DLD1 (cell line): ENCODE data around the gene SLAMF9.

Source experiments
- in situ Hi-C: cut with HindIII; loops from 2 replicates; pipeline ENCODE4 v1.10.0; 2017; ENCODE audit warnings: low sequenced_read_pairs

Gene SLAMF9

DNA sequence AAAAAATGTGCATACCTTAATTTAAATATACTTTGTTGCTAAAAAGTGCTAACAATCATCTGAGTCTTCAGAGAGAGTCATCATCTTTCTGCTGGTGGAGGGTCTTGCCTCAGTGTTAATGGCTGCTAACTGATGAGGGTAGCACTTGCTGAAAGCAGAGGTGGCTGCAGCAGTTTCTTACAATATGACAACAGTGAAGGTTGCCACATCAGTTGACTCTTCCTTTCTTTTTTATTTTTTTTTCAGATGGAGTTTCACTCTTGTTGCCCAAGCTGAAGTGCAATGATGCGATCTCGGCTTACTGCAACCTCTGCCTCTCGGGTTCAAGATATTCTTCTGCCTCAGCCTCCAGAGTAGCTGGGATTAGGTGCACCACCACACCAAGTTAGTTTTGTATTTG lies 51.5 kb downstream of the SLAMF9 start:
- in situ Hi-C loops, result no loop called here
